ENCODE data around the gene INTS1.

The INTS1 gene

GRCh38 chr7:1511444-1512422 lies 7.5 kb upstream of the INTS1 start:
- TF ChIP-seq GATA3 (IDR thresholded peaks at IDR 0.05; ENCODE audit: low read depth, low read length) = no peak
- TF ChIP-seq GATA2 (IDR thresholded peaks at IDR 0.05; ENCODE audit: low read depth, low read length) = no peak

GRCh38 chr7:1510780-1511154 lies 6.6 kb upstream of the INTS1 start:
- no peak for TF ChIP-seq GATA2 (IDR thresholded peaks at IDR 0.05; ENCODE audit: low read depth, low read length)
- no peak for TF ChIP-seq GATA3 (IDR thresholded peaks at IDR 0.05; ENCODE audit: low read depth, low read length)

- TF ChIP-seq GATA2 (IDR thresholded peaks at IDR 0.05; ENCODE audit: low read depth, low read length) = no peak
- no peak for TF ChIP-seq GATA3 (IDR thresholded peaks at IDR 0.05; ENCODE audit: low read depth, low read length)
Measured at GRCh38 chr7:1509226-1509625, 5.0 kb upstream of the INTS1 start.

- TF ChIP-seq GATA3 (IDR thresholded peaks at IDR 0.05; ENCODE audit: low read depth, low read length) (no peak), GATA2 (IDR thresholded peaks at IDR 0.05; ENCODE audit: low read depth, low read length) (no peak)
Measured at GRCh38 chr7:1508277-1508758, 4.1 kb upstream of the INTS1 start.

- TF ChIP-seq GATA2 (IDR thresholded peaks at IDR 0.05; ENCODE audit: low read depth, low read length) (no peak), GATA3 (IDR thresholded peaks at IDR 0.05; ENCODE audit: low read depth, low read length) (no peak)
Measured at GRCh38 chr7:1505731-1506550, 1.8 kb upstream of the INTS1 start.

- TF ChIP-seq GATA3 (IDR thresholded peaks at IDR 0.05; ENCODE audit: low read depth, low read length) (no peak), GATA2 (IDR thresholded peaks at IDR 0.05; ENCODE audit: low read depth, low read length) (no peak)
Measured at GRCh38 chr7:1503390-1503789, 799 bp downstream of the INTS1 start.

GRCh38 chr7:1502845-1503244 lies 1.3 kb downstream of the INTS1 start:
- TF ChIP-seq GATA3 (IDR thresholded peaks at IDR 0.05; ENCODE audit: low read depth, low read length) = no peak
- TF ChIP-seq GATA2 (IDR thresholded peaks at IDR 0.05; ENCODE audit: low read depth, low read length) = no peak

GRCh38 chr7:1501487-1502270 lies 2.5 kb downstream of the INTS1 start:
- no peak for TF ChIP-seq GATA2 (IDR thresholded peaks at IDR 0.05; ENCODE audit: low read depth, low read length)
- no peak for TF ChIP-seq GATA3 (IDR thresholded peaks at IDR 0.05; ENCODE audit: low read depth, low read length)

GRCh38 chr7:1500064-1500807 lies 4.0 kb downstream of the INTS1 start:
- no peak for TF ChIP-seq GATA2 (IDR thresholded peaks at IDR 0.05; ENCODE audit: low read depth, low read length)
- no peak for TF ChIP-seq GATA3 (IDR thresholded peaks at IDR 0.05; ENCODE audit: low read depth, low read length)

GRCh38 chr7:1499367-1500029 lies 4.7 kb downstream of the INTS1 start:
- TF ChIP-seq GATA2 (IDR thresholded peaks at IDR 0.05; ENCODE audit: low read depth, low read length) (no peak), GATA3 (IDR thresholded peaks at IDR 0.05; ENCODE audit: low read depth, low read length) (no peak)

GRCh38 chr7:1498370-1499305 lies 5.6 kb downstream of the INTS1 start:
- TF ChIP-seq GATA2 (IDR thresholded peaks at IDR 0.05; ENCODE audit: low read depth, low read length) (no peak), GATA3 (IDR thresholded peaks at IDR 0.05; ENCODE audit: low read depth, low read length) (no peak)
